ES-I3 (cell line): ENCODE results near the gene COL4A4.

Experiments used
- H3K36me3 ChIP-seq: 2 replicates; pipeline ENCODE4 v1.6.1; 2013; ENCODE audit warnings: mild to moderate bottlenecking, low read length, control low read depth, moderate library complexity; ENCODE audit not compliant: insufficient read depth
- H3K4me1 ChIP-seq: 2 replicates; pipeline ENCODE4 v1.6.1; 2013; ENCODE audit warnings: mild to moderate bottlenecking, control low read depth, low read length; ENCODE audit not compliant: insufficient read depth
- H3K9ac ChIP-seq: 2 replicates; pipeline ENCODE4 v1.6.1; 2013; ENCODE audit warnings: low read depth, mild to moderate bottlenecking, low read length, moderate library complexity
- H3K9me3 ChIP-seq: 2 replicates; pipeline ENCODE4 v1.6.1; 2013; ENCODE audit warnings: mild to moderate bottlenecking, low read length, moderate library complexity; ENCODE audit not compliant: control insufficient read depth, insufficient read depth

The COL4A4 gene

GRCh38 chr2:226983895-226984749 is 179.9 kb downstream of the COL4A4 start:
- Histone ChIP-seq H3K36me3 (no peaks in the 10 kb centered on the region), H3K9me3 (no peaks in the 10 kb centered on the region), H3K9ac (no peak overlapping the region), H3K4me1 (peaks cover 10% of the 10 kb centered on the region)

GRCh38 chr2:226981791-226982326 is 182.1 kb downstream of the COL4A4 start:
- Histone ChIP-seq H3K4me1 (peaks cover 17% of the 10 kb centered on the region), H3K36me3 (no peaks in the 10 kb centered on the region), H3K9me3 (no peaks in the 10 kb centered on the region), H3K9ac (no peak overlapping the region)

- H3K9ac ChIP-seq, result no peak overlapping the region
- peaks cover 7% of the 10 kb centered on the region; the same call in 1 of the 2 replicates for H3K4me1 ChIP-seq
- H3K36me3 ChIP-seq, result no peaks in the 10 kb centered on the region
- no peaks in the 10 kb centered on the region for H3K9me3 ChIP-seq
Observed at GRCh38 chr2:226979004-226979403, 185.0 kb downstream of the COL4A4 start.

- peaks cover 7% of the 10 kb centered on the region; the same call in 1 of the 2 replicates for H3K4me1 ChIP-seq
- H3K9ac ChIP-seq, result no peak overlapping the region
- H3K9me3 ChIP-seq, result no peaks in the 10 kb centered on the region
- H3K36me3 ChIP-seq, result no peaks in the 10 kb centered on the region
Observed at GRCh38 chr2:226978300-226978699, 185.7 kb downstream of the COL4A4 start.

GRCh38 chr2:226977775-226978190 is 186.2 kb downstream of the COL4A4 start:
- Histone ChIP-seq H3K4me1 (peaks cover 7% of the 10 kb centered on the region; the same call in 1 of the 2 replicates), H3K9ac (no peak overlapping the region), H3K9me3 (no peaks in the 10 kb centered on the region), H3K36me3 (no peaks in the 10 kb centered on the region)

GRCh38 chr2:226973816-226974215 is 190.2 kb downstream of the COL4A4 start:
- no peak overlapping the region for H3K9ac ChIP-seq
- peaks cover 7% of the 10 kb centered on the region; the same call in 1 of the 2 replicates for H3K4me1 ChIP-seq
- no peaks in the 10 kb centered on the region for H3K9me3 ChIP-seq
- H3K36me3 ChIP-seq, result no peaks in the 10 kb centered on the region

- H3K4me1 ChIP-seq, result no peaks in the 10 kb centered on the region
- no peaks in the 10 kb centered on the region for H3K36me3 ChIP-seq
- H3K9ac ChIP-seq, result no peak overlapping the region
- no peaks in the 10 kb centered on the region; the same call in 1 of the 2 replicates for H3K9me3 ChIP-seq
Observed at GRCh38 chr2:226971770-226972169, 192.2 kb downstream of the COL4A4 start.

- Histone ChIP-seq H3K9me3 (peaks cover 4% of the 10 kb centered on the region; the same call in 1 of the 2 replicates), H3K4me1 (no peaks in the 10 kb centered on the region), H3K36me3 (no peaks in the 10 kb centered on the region), H3K9ac (no peak overlapping the region)
Observed at GRCh38 chr2:226971084-226971483, 192.9 kb downstream of the COL4A4 start.

GRCh38 chr2:226970362-226970761 is 193.6 kb downstream of the COL4A4 start:
- Histone ChIP-seq H3K9ac (no peak overlapping the region), H3K9me3 (peaks cover 4% of the 10 kb centered on the region; the same call in 1 of the 2 replicates), H3K36me3 (no peaks in the 10 kb centered on the region), H3K4me1 (no peaks in the 10 kb centered on the region)

GRCh38 chr2:226969417-226970080 is 194.5 kb downstream of the COL4A4 start:
- H3K4me1 ChIP-seq, result no peaks in the 10 kb centered on the region
- peaks cover 4% of the 10 kb centered on the region; the same call in 1 of the 2 replicates for H3K9me3 ChIP-seq
- no peaks in the 10 kb centered on the region for H3K36me3 ChIP-seq
- no peak overlapping the region for H3K9ac ChIP-seq

- no peak overlapping the region for H3K9ac ChIP-seq
- peaks cover 11% of the 10 kb centered on the region for H3K4me1 ChIP-seq
- peaks cover 4% of the 10 kb centered on the region; the same call in 1 of the 2 replicates for H3K9me3 ChIP-seq
- no peaks in the 10 kb centered on the region for H3K36me3 ChIP-seq
Observed at GRCh38 chr2:226965376-226965775, 198.6 kb downstream of the COL4A4 start.

- Histone ChIP-seq H3K9me3 (peaks cover 4% of the 10 kb centered on the region; the same call in 1 of the 2 replicates), H3K36me3 (no peaks in the 10 kb centered on the region), H3K4me1 (peaks cover 11% of the 10 kb centered on the region), H3K9ac (no peak overlapping the region)
Observed at GRCh38 chr2:226963528-226963927, 200.5 kb downstream of the COL4A4 start.

GRCh38 chr2:226962176-226962773 is 201.7 kb downstream of the COL4A4 start:
- no peaks in the 10 kb centered on the region for H3K36me3 ChIP-seq
- no peak overlapping the region for H3K9ac ChIP-seq

GRCh38 chr2:226959418-226959817 is 204.6 kb downstream of the COL4A4 start:
- H3K9ac ChIP-seq, result no peak overlapping the region
- no peaks in the 10 kb centered on the region for H3K9me3 ChIP-seq
- peaks cover 11% of the 10 kb centered on the region for H3K4me1 ChIP-seq
- no peaks in the 10 kb centered on the region for H3K36me3 ChIP-seq

More at GRCh38 chr2:226962176-226962773, 201.7 kb downstream of the COL4A4 start:
- peaks cover 4% of the 10 kb centered on the region; the same call in 1 of the 2 replicates for H3K9me3 ChIP-seq
- peaks cover 11% of the 10 kb centered on the region for H3K4me1 ChIP-seq
